OCI-LY7 (cell line): ENCODE results near the gene AKT2. TPM values are rescaled to one million over a fixed set of nuclear protein-coding genes. Genes with fewer than 3 reads are reported as not detected.

Source experiments
- BruUV-seq: library from RNA; stranded (reverse); fragments of 400-500 nt; replicated peaks from 2 replicates; lab custom pipeline; 2021; lab: Mats Ljungman, UMichigan
- CTCF ChIA-PET: fragments of 300-600 bp; sonication (Branson Sonifier 250); formaldehyde crosslinking; loops from one replicate; lab custom pipeline; 2022; ENCODE audit warnings: antibody characterized with exemption; ENCODE audit not compliant: unreplicated experiment; lab: Charles Lee
- POLR2A ChIA-PET: fragments of 300-600 bp; sonication (Branson Sonifier 250); formaldehyde crosslinking; loops from one replicate; lab custom pipeline; 2022; ENCODE audit warnings: antibody characterized with exemption; lab: Charles Lee
- DNase-seq: peaks from one replicate; pipeline ENCODE4 v3.0.0-alpha.2; 2015; ENCODE audit warnings: low spot score
- H2AFZ ChIP-seq: fragments of 200-600 bp; sonication (generic), shearing (Covaris generic); 2 replicates; pipeline ENCODE4 v1.6.1; 2014; ENCODE audit warnings: mild to moderate bottlenecking, antibody characterized with exemption, low read length, moderate library complexity
- H3K27ac ChIP-seq: fragments of 200-600 bp; sonication (generic); 2 replicates; pipeline ENCODE4 v1.5.1; 2014; ENCODE audit warnings: mixed run types, low read depth, mild to moderate bottlenecking, moderate library complexity, low read length, inconsistent platforms; ENCODE audit not compliant: poor library complexity, severe bottlenecking
- H3K36me3 ChIP-seq: fragments of 200-600 bp; sonication (generic); 2 replicates; pipeline ENCODE4 v1.6.1; 2014; ENCODE audit warnings: mild to moderate bottlenecking, antibody characterized with exemption, low read length, moderate library complexity, mixed read lengths; ENCODE audit not compliant: insufficient read depth
- H3K4me1 ChIP-seq: fragments of 200-600 bp; sonication (generic); 2 replicates; pipeline ENCODE4 v1.5.1; 2014; ENCODE audit warnings: mild to moderate bottlenecking, low read length; ENCODE audit not compliant: insufficient read depth, poor library complexity, severe bottlenecking
- H3K4me2 ChIP-seq: fragments of 200-600 bp; sonication (generic); 2 replicates; pipeline ENCODE4 v1.6.1; 2014; ENCODE audit warnings: mild to moderate bottlenecking, low read length
- H3K4me3 ChIP-seq: fragments of 200-600 bp; sonication (generic); 2 replicates; pipeline ENCODE4 v1.5.1; 2014; ENCODE audit warnings: mild to moderate bottlenecking, low read depth, low read length; ENCODE audit not compliant: poor library complexity, severe bottlenecking
- H3K79me2 ChIP-seq: fragments of 200-600 bp; sonication (generic); 2 replicates; pipeline ENCODE4 v1.6.1; 2016; ENCODE audit warnings: low read depth, mild to moderate bottlenecking, low read length, moderate library complexity, mixed read lengths; ENCODE audit not compliant: insufficient read depth
- H3K9me2 ChIP-seq: fragments of 200-600 bp; sonication (generic); 2 replicates; pipeline ENCODE4 v1.6.1; 2016; ENCODE audit warnings: mild to moderate bottlenecking, low read length, mixed read lengths; ENCODE audit not compliant: insufficient read depth
- H3K9me3 ChIP-seq: fragments of 200-600 bp; sonication (generic); 2 replicates; pipeline ENCODE4 v1.6.1; 2014; ENCODE audit warnings: mild to moderate bottlenecking, mixed run types, low read length, mixed read lengths
- H4K20me1 ChIP-seq: fragments of 200-600 bp; sonication (generic); 2 replicates; pipeline ENCODE4 v1.6.1; 2014; ENCODE audit warnings: mild to moderate bottlenecking, antibody characterized with exemption, low read length, moderate library complexity, mixed read lengths; ENCODE audit not compliant: insufficient read depth
- CTCF ChIP-seq: fragments of 200-600 bp; sonication (generic); conservative IDR thresholded peaks from 2 replicates; pipeline ENCODE4 v1.5.1; 2014; ENCODE audit warnings: mild to moderate bottlenecking, antibody characterized with exemption, low read length, moderate library complexity, mixed read lengths
- EZH2phosphoT487 ChIP-seq: fragments of 200-600 bp; sonication (generic); IDR thresholded peaks from 2 replicates; pipeline ENCODE4 v1.6.1; 2018; ENCODE audit warnings: low read depth, borderline replicate concordance, mild to moderate bottlenecking, mixed run types, antibody characterized with exemption, low read length, moderate library complexity, mixed read lengths
- intact Hi-C: fragments of 100-400 bp; cut with micrococcal nuclease; formaldehyde crosslinking; loops from one replicate; pipeline ENCODE4 v1.10.0; 2022; ENCODE audit not compliant: unreplicated experiment
- total RNA-seq, 2 experiments: library from RNA; depleted of rRNA in 1 of 2; stranded (reverse); fragments of >200 nt in 1 of 2; shearing (Covaris generic) in 1 of 2; gene quantifications; 2 replicates each; pipeline ENCODE4 v1.2.3, GENCODE V29; 2014 to 2022

The AKT2 gene
- total RNA-seq, 2 experiments from 2014 or later, result 116 to 197 TPM

- ChIA-PET CTCF (no interaction called here), POLR2A (interaction anchor here (0.6 kb wide), 1 partner anchor 65 kb away, joined by 5 read pairs; no protein-coding TSS in a partner anchor)
- no TSS peak for BruUV-seq
- Histone ChIP-seq H2AFZ (no peak overlapping the region), H4K20me1 (no peaks in the 10 kb centered on the region; the same call in 1 of the 2 replicates), H3K9me2 (no peaks in the 10 kb centered on the region), H3K9me3 (no peaks in the 10 kb centered on the region), H3K4me1 (peaks cover under 1% of the 10 kb centered on the region), H3K4me3 (no peak overlapping the region), H3K4me2 (no peak overlapping the region), H3K27ac (no peak overlapping the region), H3K36me3 (peaks cover 50% of the 10 kb centered on the region), H3K79me2 (peaks cover 13% of the 10 kb centered on the region; the same call in 1 of the 2 replicates)
- intact Hi-C loops, result no loop called here
- TF ChIP-seq EZH2phosphoT487 (no peak), CTCF (no peak)
- no peak for DNase-seq
Measured at GRCh38 chr19:40262422-40262821, 22.7 kb downstream of the AKT2 start.

DNA sequence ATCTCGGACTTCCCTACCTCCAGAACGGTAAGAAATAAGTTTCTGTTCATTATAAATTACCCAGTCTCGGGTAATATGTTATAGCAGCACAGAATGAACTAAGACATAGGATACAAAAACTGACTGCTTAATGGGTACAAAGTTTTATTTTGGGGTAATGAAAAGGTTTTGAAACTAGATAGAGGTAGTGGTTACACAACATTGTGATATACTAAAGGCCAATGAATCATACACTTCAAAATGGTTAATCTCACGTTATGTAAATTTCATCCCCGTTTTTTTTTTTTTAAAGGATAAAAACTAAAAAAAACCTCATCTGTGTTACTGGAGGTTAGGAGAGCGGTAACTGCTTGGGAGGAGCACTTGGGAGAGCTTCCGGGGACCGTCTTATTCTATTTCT, 23.5 kb downstream of the AKT2 start:
- no peak overlapping the region for H3K27ac ChIP-seq
- H2AFZ ChIP-seq, result no peak overlapping the region
- H3K4me1 ChIP-seq, result no peaks in the 10 kb centered on the region
- no peaks in the 10 kb centered on the region for H3K9me3 ChIP-seq
- H4K20me1 ChIP-seq, result no peaks in the 10 kb centered on the region
- intact Hi-C loops, result no loop called here
- TF ChIP-seq CTCF, result no peak
- no peak for TF ChIP-seq EZH2phosphoT487
- no peak for DNase-seq
- ChIA-PET POLR2A (interaction anchor here (0.6 kb wide), 1 partner anchor 65 kb away, joined by 5 read pairs; no protein-coding TSS in a partner anchor), CTCF (no interaction called here)
- no peak overlapping the region for H3K4me3 ChIP-seq
- H3K79me2 ChIP-seq, result peaks cover 13% of the 10 kb centered on the region; the same call in 1 of the 2 replicates
- no peak overlapping the region for H3K4me2 ChIP-seq
- H3K9me2 ChIP-seq, result no peaks in the 10 kb centered on the region
- peaks cover 57% of the 10 kb centered on the region for H3K36me3 ChIP-seq
- BruUV-seq, result no TSS peak

- no peak for DNase-seq
- Histone ChIP-seq H3K4me2 (no peak overlapping the region), H3K79me2 (peaks cover 13% of the 10 kb centered on the region; the same call in 1 of the 2 replicates), H3K9me3 (no peaks in the 10 kb centered on the region), H3K4me1 (no peaks in the 10 kb centered on the region), H4K20me1 (no peaks in the 10 kb centered on the region), H3K27ac (no peak overlapping the region), H3K9me2 (no peaks in the 10 kb centered on the region), H2AFZ (no peak overlapping the region), H3K4me3 (no peak overlapping the region), H3K36me3 (peaks cover 68% of the 10 kb centered on the region)
- intact Hi-C loops, result no loop called here
- ChIA-PET CTCF (interaction anchor here (0.5 kb wide), 1 partner anchor 11 kb away, joined by 3 read pairs; no protein-coding TSS in a partner anchor), POLR2A (interaction anchor here (0.6 kb wide), 1 partner anchor 25 kb away, joined by 3 read pairs; no protein-coding TSS in a partner anchor)
- TF ChIP-seq EZH2phosphoT487 (no peak), CTCF (no peak)
- no TSS peak for BruUV-seq
Measured at GRCh38 chr19:40257096-40257517, 28.0 kb downstream of the AKT2 start.
